ENCODE data around the gene FOXP1. TPM values are rescaled to one million over a fixed set of nuclear protein-coding genes. Genes with fewer than 3 reads are reported as not detected.

The FOXP1 gene
- total RNA-seq, 2 donors from 2014 or later = 377 to 395 TPM

- Mint-ChIP-seq H3K27me3 (no peaks in the 10 kb centered on the region), H3K27ac (peak overlapping the region; percentile 95), H3K36me3 (ENCODE audit: low read depth) (peaks cover 6% of the 10 kb centered on the region), H3K4me3 (peak overlapping the region; percentile 93), H3K4me1 (peaks cover 59% of the 10 kb centered on the region)
- H3K9me3 ChIP-seq (ENCODE audit: control insufficient read depth, low read length, poor library complexity, severe bottlenecking) = no peaks in the 10 kb centered on the region
- DNase-seq = no peak
- ATAC-seq = peak; percentile 43
These were observed 278.0 kb downstream of the FOXP1 start for GRCh38 chr3:71305231-71306206.

- Mint-ChIP-seq H3K4me3 (peak overlapping the region; percentile 93), H3K27me3 (no peaks in the 10 kb centered on the region), H3K36me3 (ENCODE audit: low read depth) (peaks cover 6% of the 10 kb centered on the region), H3K4me1 (peaks cover 54% of the 10 kb centered on the region), H3K27ac (peak overlapping the region; percentile 95)
- ATAC-seq = peak; percentile 17
- DNase-seq = no peak
- no peaks in the 10 kb centered on the region for H3K9me3 ChIP-seq (ENCODE audit: control insufficient read depth, low read length, poor library complexity, severe bottlenecking)
These were observed 278.8 kb downstream of the FOXP1 start for GRCh38 chr3:71304684-71305083.

GRCh38 chr3:71304247-71304646, 279.3 kb downstream of the FOXP1 start:
- Mint-ChIP-seq H3K27me3 (no peaks in the 10 kb centered on the region), H3K4me1 (peaks cover 50% of the 10 kb centered on the region), H3K27ac (peak overlapping the region; percentile 95), H3K4me3 (peak overlapping the region; percentile 93), H3K36me3 (ENCODE audit: low read depth) (peaks cover 6% of the 10 kb centered on the region)
- no peak for ATAC-seq
- no peak for DNase-seq
- no peaks in the 10 kb centered on the region for H3K9me3 ChIP-seq (ENCODE audit: control insufficient read depth, low read length, poor library complexity, severe bottlenecking)

DNA sequence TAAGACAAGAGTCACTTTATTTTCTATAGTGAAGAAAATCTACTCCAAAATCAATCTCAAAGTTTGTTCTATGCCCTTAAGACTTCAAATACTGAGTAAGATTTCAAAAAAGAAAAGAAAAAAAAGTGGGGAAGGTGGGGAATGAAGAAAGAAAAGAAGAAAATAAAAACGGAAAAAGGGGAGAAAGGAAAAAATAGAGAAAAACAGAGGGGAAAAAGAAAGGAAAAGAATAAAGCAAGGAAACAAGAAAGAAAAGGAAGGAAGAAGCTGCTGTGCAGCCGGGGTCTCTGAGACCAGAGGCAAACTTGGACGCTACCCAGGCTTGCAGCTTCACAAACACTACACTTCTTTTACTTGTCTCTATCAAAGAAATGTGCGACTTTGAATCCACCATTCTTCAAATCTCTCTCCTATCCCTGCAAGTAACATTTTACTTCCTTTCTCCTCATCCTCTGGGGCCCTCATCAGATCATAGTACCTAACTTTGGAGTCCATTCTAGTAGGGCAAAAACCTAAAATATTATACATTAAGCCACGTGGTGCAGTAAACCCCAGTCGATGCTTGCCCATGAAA, 279.8 kb downstream of the FOXP1 start:
- Mint-ChIP-seq H3K4me1 (peaks cover 47% of the 10 kb centered on the region), H3K27me3 (no peaks in the 10 kb centered on the region), H3K4me3 (peak overlapping the region; percentile 93), H3K36me3 (ENCODE audit: low read depth) (peaks cover 6% of the 10 kb centered on the region), H3K27ac (peak overlapping the region; percentile 95)
- ATAC-seq (no peak), DNase-seq (no peak)
- H3K9me3 ChIP-seq (ENCODE audit: control insufficient read depth, low read length, poor library complexity, severe bottlenecking) = no peaks in the 10 kb centered on the region

GRCh38 chr3:71302604-71303003, 280.9 kb downstream of the FOXP1 start:
- Mint-ChIP-seq H3K4me1 (peaks cover 39% of the 10 kb centered on the region), H3K27me3 (no peaks in the 10 kb centered on the region), H3K36me3 (ENCODE audit: low read depth) (peaks cover 3% of the 10 kb centered on the region), H3K4me3 (no peak overlapping the region), H3K27ac (peak overlapping the region; percentile 95)
- H3K9me3 ChIP-seq (ENCODE audit: control insufficient read depth, low read length, poor library complexity, severe bottlenecking) = no peaks in the 10 kb centered on the region
- no peak for ATAC-seq
- no peak for DNase-seq

DNA sequence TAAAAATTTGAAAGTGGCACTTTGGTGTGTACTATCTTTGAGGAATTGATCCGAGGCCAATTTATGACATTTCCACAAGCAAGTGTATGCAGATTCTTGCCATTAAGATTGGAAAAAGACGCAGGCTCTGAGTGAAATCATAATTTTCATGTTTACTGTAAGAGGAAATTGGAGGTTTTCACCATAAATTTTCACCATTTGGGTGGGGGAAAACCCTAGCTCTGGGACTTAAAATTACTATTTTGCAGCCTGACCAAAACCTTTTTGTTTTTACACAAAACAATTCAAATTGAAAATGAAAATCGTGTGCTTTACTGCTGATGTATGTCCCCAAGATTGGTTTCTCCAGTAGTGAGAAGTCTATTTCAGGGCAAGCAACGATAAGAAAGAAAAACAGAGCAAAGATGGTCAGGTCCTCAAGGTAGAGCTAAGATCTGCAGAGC, 282.6 kb downstream of the FOXP1 start:
- Mint-ChIP-seq H3K4me1 (peaks cover 42% of the 10 kb centered on the region), H3K27ac (peak overlapping the region; percentile 34), H3K4me3 (peak overlapping the region; percentile 52), H3K27me3 (no peaks in the 10 kb centered on the region), H3K36me3 (ENCODE audit: low read depth) (peaks cover 5% of the 10 kb centered on the region)
- no peaks in the 10 kb centered on the region for H3K9me3 ChIP-seq (ENCODE audit: control insufficient read depth, low read length, poor library complexity, severe bottlenecking)
- DNase-seq = no peak
- peak; percentile 15 for ATAC-seq

DNA sequence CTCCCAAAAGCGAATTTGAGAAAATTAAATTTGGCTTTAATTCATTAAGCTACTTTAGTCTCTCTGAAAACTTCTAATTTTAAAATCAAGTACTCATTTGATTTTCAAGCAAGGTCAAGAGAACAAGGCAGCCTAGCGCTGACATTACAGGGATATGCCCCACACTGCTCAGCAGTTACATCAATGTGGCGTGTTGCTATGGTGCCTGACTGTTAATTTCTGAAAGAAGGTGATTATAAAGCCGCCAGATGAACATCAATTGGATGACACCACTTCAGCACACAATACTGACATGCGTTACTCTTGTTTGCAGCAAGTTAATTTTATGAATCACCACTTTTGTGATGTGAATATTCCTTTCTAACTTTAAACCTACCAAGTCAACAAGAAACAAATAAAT, 284.4 kb downstream of the FOXP1 start:
- peaks cover 28% of the 10 kb centered on the region for H3K4me1 Mint-ChIP-seq

DNA sequence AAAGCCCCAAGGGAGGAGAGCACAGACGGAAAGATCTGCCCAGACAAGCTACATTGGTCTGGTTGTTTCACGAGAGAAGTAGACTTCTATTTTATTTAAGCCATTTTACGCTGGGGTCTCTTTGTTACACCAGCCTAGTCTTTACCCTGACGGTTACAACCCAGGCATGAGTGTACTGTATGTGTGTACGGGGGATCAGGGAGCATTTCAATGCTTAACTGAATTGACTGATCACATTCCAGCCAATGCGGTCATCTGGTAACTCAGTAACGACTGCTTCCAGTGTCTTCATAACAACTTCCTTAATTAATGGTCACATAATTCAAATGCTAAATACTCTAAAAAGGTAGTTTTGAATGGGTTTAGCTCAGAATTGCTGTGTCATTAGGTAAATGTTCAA, 288.6 kb downstream of the FOXP1 start:
- Mint-ChIP-seq H3K4me3 (peak overlapping the region; percentile 31), H3K4me1 (peaks cover 17% of the 10 kb centered on the region), H3K27ac (no peak overlapping the region), H3K27me3 (no peaks in the 10 kb centered on the region), H3K36me3 (ENCODE audit: low read depth) (peaks cover 6% of the 10 kb centered on the region)
- no peaks in the 10 kb centered on the region for H3K9me3 ChIP-seq (ENCODE audit: control insufficient read depth, low read length, poor library complexity, severe bottlenecking)
- ATAC-seq = no peak
- no peak for DNase-seq

More for the DNA sequence above, 284.4 kb downstream of the FOXP1 start:
- Mint-ChIP-seq H3K27me3 (no peaks in the 10 kb centered on the region), H3K4me3 (no peak overlapping the region), H3K27ac (no peak overlapping the region), H3K36me3 (ENCODE audit: low read depth) (peaks cover 4% of the 10 kb centered on the region)
- ATAC-seq (no peak), DNase-seq (no peak)
- no peaks in the 10 kb centered on the region for H3K9me3 ChIP-seq (ENCODE audit: control insufficient read depth, low read length, poor library complexity, severe bottlenecking)

- Mint-ChIP-seq H3K36me3 (ENCODE audit: low read depth) (peaks cover 4% of the 10 kb centered on the region), H3K4me3 (no peak overlapping the region), H3K27ac (peak overlapping the region; percentile 14), H3K27me3 (no peaks in the 10 kb centered on the region), H3K4me1 (peaks cover 16% of the 10 kb centered on the region)
- H3K9me3 ChIP-seq (ENCODE audit: control insufficient read depth, low read length, poor library complexity, severe bottlenecking) = no peaks in the 10 kb centered on the region
- ATAC-seq = no peak
- DNase-seq = no peak
These were observed 293.2 kb downstream of the FOXP1 start for GRCh38 chr3:71290301-71290700.

DNA sequence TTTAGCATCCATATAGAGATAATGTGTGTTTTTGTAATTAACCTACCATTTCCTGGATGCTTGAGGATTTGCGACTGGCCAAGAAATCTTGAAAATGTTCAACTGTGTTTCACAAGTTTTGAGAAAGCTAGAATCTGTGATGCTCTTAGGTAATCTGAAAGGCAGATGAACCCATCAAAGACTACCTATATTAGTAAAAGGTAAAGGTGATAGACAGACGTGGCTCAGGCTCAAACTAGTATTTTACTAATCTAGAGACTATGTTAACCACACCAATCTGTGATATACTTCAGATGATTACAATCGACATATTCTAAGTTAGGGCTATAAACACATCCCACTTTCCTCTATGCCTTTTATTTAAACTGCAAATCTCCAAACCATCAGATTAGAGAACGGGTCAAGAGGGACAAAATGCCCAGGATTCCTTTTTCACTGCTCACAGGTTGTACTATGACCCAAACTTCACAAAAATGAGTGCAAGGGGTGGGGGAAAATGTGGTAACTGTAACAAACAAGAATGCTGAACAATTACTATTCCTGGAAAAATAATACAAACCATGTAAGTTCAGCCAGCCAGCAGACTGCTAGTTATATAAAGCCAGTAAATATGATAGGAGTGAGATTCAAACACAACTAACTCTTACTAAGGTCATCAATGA, 295.1 kb downstream of the FOXP1 start:
- ATAC-seq = no peak
- H3K27ac Mint-ChIP-seq = no peak overlapping the region
- H3K4me3 Mint-ChIP-seq = no peak overlapping the region

GRCh38 chr3:71285086-71285485, 298.4 kb downstream of the FOXP1 start:
- Mint-ChIP-seq H3K36me3 (ENCODE audit: low read depth) (no peaks in the 10 kb centered on the region), H3K27ac (no peak overlapping the region), H3K27me3 (no peaks in the 10 kb centered on the region), H3K4me3 (no peak overlapping the region), H3K4me1 (peaks cover 13% of the 10 kb centered on the region)
- no peaks in the 10 kb centered on the region for H3K9me3 ChIP-seq (ENCODE audit: control insufficient read depth, low read length, poor library complexity, severe bottlenecking)
- DNase-seq (no peak), ATAC-seq (no peak)

More for the DNA sequence above, 295.1 kb downstream of the FOXP1 start:
- no peaks in the 10 kb centered on the region for H3K27me3 Mint-ChIP-seq
- peaks cover 2% of the 10 kb centered on the region for H3K36me3 Mint-ChIP-seq (ENCODE audit: low read depth)
- DNase-seq = no peak
- no peaks in the 10 kb centered on the region for H3K9me3 ChIP-seq (ENCODE audit: control insufficient read depth, low read length, poor library complexity, severe bottlenecking)
- H3K4me1 Mint-ChIP-seq = peaks cover 18% of the 10 kb centered on the region

DNA sequence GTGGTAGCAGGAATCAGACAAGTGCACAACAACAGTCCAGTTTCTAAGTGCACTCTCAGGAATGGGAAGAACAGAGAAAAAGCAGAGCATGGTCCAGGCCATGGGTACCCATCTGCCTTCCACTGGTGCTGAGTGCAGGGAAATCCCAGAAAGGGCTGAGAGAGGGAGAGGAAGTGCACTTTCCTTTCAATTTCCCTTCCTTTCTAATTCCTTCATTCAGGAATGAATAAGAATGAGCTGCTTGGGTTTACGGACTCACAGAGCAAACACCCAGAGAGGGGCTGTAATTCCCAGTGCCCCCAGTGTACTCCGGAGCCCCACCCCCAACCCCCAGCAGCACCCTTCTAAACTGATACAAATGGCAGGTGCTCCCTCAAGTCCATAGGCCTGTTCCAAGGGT, 300.6 kb downstream of the FOXP1 start:
- peaks cover 8% of the 10 kb centered on the region for H3K4me1 Mint-ChIP-seq
- no peak for DNase-seq
- H3K27me3 Mint-ChIP-seq = no peaks in the 10 kb centered on the region
- no peak for ATAC-seq
- H3K36me3 Mint-ChIP-seq (ENCODE audit: low read depth) = no peaks in the 10 kb centered on the region
- H3K27ac Mint-ChIP-seq = no peak overlapping the region
- H3K9me3 ChIP-seq (ENCODE audit: control insufficient read depth, low read length, poor library complexity, severe bottlenecking) = no peaks in the 10 kb centered on the region
- no peak overlapping the region for H3K4me3 Mint-ChIP-seq

DNA sequence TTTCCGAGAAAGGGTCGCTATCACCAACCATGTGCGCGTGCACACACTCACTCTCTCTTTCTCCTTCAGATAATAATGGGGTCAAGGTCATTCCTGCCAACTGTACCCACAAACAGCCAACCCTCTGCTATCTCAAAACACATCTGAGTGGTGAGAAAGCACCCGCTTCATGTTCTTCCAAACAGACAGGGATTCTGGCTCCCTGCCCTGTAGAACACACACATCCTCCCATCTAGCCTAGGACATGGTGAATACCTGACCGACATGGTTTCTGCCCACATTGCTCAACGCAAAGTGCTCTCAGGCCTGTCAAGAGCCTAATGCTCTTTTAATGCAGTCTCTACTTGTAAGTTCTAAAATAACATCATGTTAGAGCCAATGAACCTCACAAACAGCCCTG, 302.2 kb downstream of the FOXP1 start:
- no peak for DNase-seq
- Mint-ChIP-seq H3K36me3 (ENCODE audit: low read depth) (no peaks in the 10 kb centered on the region), H3K4me1 (peaks cover 11% of the 10 kb centered on the region), H3K4me3 (no peak overlapping the region), H3K27me3 (no peaks in the 10 kb centered on the region), H3K27ac (no peak overlapping the region)
- no peaks in the 10 kb centered on the region for H3K9me3 ChIP-seq (ENCODE audit: control insufficient read depth, low read length, poor library complexity, severe bottlenecking)
- no peak for ATAC-seq
